WERI-Rb-1 (cell line): ENCODE results near the gene CPSF3.
A peak's percentile ranks its signal among the peaks of the same experiment; 100 is the strongest.

Source experiments
- DNase-seq: peaks from one replicate; pipeline ENCODE4 v3.0.0-alpha.2; 2020
- H3K27ac ChIP-seq: fragments of 250-450 bp; sonication (Bioruptor Pico); 2 replicates; pipeline ENCODE4 v1.5.1; 2020; ENCODE audit warnings: mild to moderate bottlenecking, moderate library complexity
- H3K27me3 ChIP-seq: fragments of 250-450 bp; sonication (Bioruptor Pico); 2 replicates; pipeline ENCODE4 v1.5.1; 2021; ENCODE audit warnings: mild to moderate bottlenecking, low read depth, moderate library complexity; ENCODE audit not compliant: insufficient read depth, severe bottlenecking
- H3K36me3 ChIP-seq: fragments of 250-450 bp; sonication (Bioruptor Pico); 2 replicates; pipeline ENCODE4 v1.5.1; 2020; ENCODE audit warnings: mild to moderate bottlenecking, moderate library complexity
- H3K4me3 ChIP-seq: 2 replicates; pipeline ENCODE4 v1.5.1; 2011; ENCODE audit warnings: low read depth, mild to moderate bottlenecking, control low read depth, low read length
- H3K9me3 ChIP-seq: fragments of 250-450 bp; sonication (Bioruptor Pico); 2 replicates; pipeline ENCODE4 v1.5.1; 2021; ENCODE audit warnings: mild to moderate bottlenecking, moderate library complexity; ENCODE audit not compliant: severe bottlenecking
- CTCF ChIP-seq: IDR thresholded peaks from 2 replicates; pipeline ENCODE4 v1.5.1; 2011; ENCODE audit warnings: low read depth, mild to moderate bottlenecking, control low read depth, inconsistent platforms, low read length

CPSF3 gene

GRCh38 chr2:9461079-9461478 lies 37.6 kb downstream of the CPSF3 start:
- no peak for DNase-seq
- Histone ChIP-seq H3K36me3 (peaks cover 61% of the 10 kb centered on the region), H3K4me3 (no peak overlapping the region), H3K27me3 (no peaks in the 10 kb centered on the region), H3K9me3 (no peaks in the 10 kb centered on the region), H3K27ac (no peak overlapping the region)
- no peak for TF ChIP-seq CTCF

GRCh38 chr2:9462313-9462712 lies 38.9 kb downstream of the CPSF3 start:
- no peak overlapping the region for H3K4me3 ChIP-seq
- H3K27ac ChIP-seq: no peak overlapping the region
- no peaks in the 10 kb centered on the region for H3K27me3 ChIP-seq
- no peak for TF ChIP-seq CTCF
- DNase-seq: no peak
- H3K36me3 ChIP-seq: peaks cover 51% of the 10 kb centered on the region
- no peaks in the 10 kb centered on the region for H3K9me3 ChIP-seq

- Histone ChIP-seq H3K27me3 (no peaks in the 10 kb centered on the region), H3K27ac (peak overlapping the region; percentile 21), H3K36me3 (peaks cover 48% of the 10 kb centered on the region), H3K9me3 (no peaks in the 10 kb centered on the region), H3K4me3 (no peak overlapping the region)
- peak; percentile 63 for DNase-seq
- no peak for TF ChIP-seq CTCF
These were observed 39.6 kb downstream of the CPSF3 start for GRCh38 chr2:9462886-9463697.

GRCh38 chr2:9463698-9464034 lies 40.2 kb downstream of the CPSF3 start:
- DNase-seq: no peak
- peaks cover 47% of the 10 kb centered on the region for H3K36me3 ChIP-seq

GRCh38 chr2:9465170-9465569 lies 41.7 kb downstream of the CPSF3 start:
- Histone ChIP-seq H3K27ac (no peak overlapping the region), H3K36me3 (peaks cover 53% of the 10 kb centered on the region), H3K27me3 (no peaks in the 10 kb centered on the region), H3K9me3 (no peaks in the 10 kb centered on the region), H3K4me3 (no peak overlapping the region)
- DNase-seq: no peak
- TF ChIP-seq CTCF: no peak

More at GRCh38 chr2:9463698-9464034, 40.2 kb downstream of the CPSF3 start:
- Histone ChIP-seq H3K9me3 (no peaks in the 10 kb centered on the region), H3K27ac (no peak overlapping the region), H3K27me3 (no peaks in the 10 kb centered on the region), H3K4me3 (no peak overlapping the region)
- TF ChIP-seq CTCF: no peak
